Activated T-cell treated with anti-CD3 and anti-CD28 coated beads, Interleukin-2, amount 50 U/mL, for 72 hours (primary cell): ENCODE data around the gene REEP6. TPM values are rescaled to one million over a fixed set of nuclear protein-coding genes. Genes with fewer than 3 reads are reported as not detected.
"Not testable (repeated sequence)": the region's sequence is repeated elsewhere in the genome, so short reads cannot be mapped to it uniquely, and the experiment has no call there.

ENCODE experiments used
- ATAC-seq, 2 donors: fragments of 150-1000 bp; cut with Tn5 transposase; replicated peaks in 1 of 2; 2 replicates each; pipeline ENCODE4 v1.10.0; 2021; ENCODE audit warnings: moderate library complexity in 2 of 2, mild to moderate bottlenecking in 1 of 2
- DNase-seq, 2 donors: peaks; one replicate each; pipeline ENCODE4 v3.0.0; 2021 to 2022; ENCODE audit warnings: mixed read lengths in 1 of 2
- H3K27ac Mint-ChIP-seq: one replicate; pipeline ENCODE4 v1.8.0; 2022; ENCODE audit warnings: mild to moderate bottlenecking, moderate library complexity, mixed read lengths
- H3K27me3 Mint-ChIP-seq: one replicate; pipeline ENCODE4 v1.8.0; 2022; ENCODE audit warnings: low read depth, mixed read lengths
- H3K36me3 Mint-ChIP-seq, 2 donors: one replicate each; pipeline ENCODE4 v1.8.0; 2022; ENCODE audit warnings: mixed read lengths in 2 of 2, mild to moderate bottlenecking in 1 of 2; ENCODE audit not compliant: insufficient read depth in 2 of 2
- H3K4me1 Mint-ChIP-seq: one replicate; pipeline ENCODE4 v1.8.0; 2022; ENCODE audit warnings: low read depth, mixed read lengths
- H3K4me3 Mint-ChIP-seq, 2 donors: one replicate each; pipeline ENCODE4 v1.8.0; 2022; ENCODE audit warnings: mild to moderate bottlenecking in 2 of 2, mixed read lengths in 2 of 2, moderate library complexity in 2 of 2
- H3K9me3 Mint-ChIP-seq, 2 donors: one replicate each; pipeline ENCODE4 v1.8.0; 2022; ENCODE audit warnings: mixed read lengths in 2 of 2
- total RNA-seq, 2 donors: library from RNA; stranded (reverse); gene quantifications; one replicate each; pipeline ENCODE4 v1.2.3, GENCODE V29; 2022

The REEP6 gene
- total RNA-seq, 2 donors from 2014 or later, result 1.7 to 3.8 TPM

DNA sequence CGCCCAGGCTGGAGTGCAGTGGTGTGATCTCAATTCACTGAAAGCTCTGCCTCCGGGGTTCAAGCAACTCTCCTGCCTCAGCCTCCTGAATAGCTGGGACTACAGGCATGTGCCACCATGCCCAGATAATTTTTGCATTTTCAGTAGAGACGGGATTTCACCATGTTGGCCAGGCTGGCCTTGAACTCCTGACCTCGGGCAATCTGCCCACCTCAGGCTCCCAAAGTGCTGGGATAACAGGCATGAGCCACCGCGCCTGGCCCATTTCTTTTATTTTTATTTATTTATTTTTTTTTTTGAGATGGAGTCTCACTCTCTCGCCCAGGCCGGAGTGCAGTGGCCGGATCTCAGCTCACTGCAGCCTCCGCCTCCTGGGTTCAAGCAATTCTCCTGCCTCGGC lies 48.8 kb downstream of the REEP6 start:
- peaks cover 20% of the 10 kb centered on the region for H3K27me3 Mint-ChIP-seq
- not testable (repeated sequence) for ATAC-seq, H3K36me3 Mint-ChIP-seq

DNA sequence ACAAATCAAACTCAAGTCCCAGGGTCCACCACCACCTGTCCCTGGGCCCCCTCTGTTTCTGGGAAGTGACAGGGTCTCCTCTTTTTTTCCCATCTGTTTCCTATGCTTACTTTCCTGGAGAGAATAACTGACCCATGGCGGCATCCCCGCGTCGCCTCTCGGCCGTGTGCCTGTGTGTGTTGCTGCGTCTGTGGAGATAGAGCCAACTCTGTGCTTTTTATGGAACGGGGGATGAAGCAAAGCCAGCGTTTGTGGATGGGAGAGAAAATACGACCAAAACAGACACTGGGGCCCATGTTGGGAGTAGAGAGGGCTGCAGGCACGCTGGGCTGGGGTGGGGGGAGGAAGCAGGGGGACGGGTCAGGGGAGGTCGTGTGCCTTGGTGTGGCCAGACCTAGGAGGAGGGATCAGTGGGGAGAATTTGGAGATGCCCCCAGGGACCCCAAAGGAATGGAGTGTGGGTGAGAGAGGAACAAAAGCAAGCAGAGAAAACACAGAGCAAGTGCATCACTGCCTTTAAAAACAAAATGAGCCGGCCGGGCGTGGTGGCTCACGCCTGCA lies 49.5 kb downstream of the REEP6 start:
- no peak overlapping the region for H3K4me3 Mint-ChIP-seq
- H3K9me3 Mint-ChIP-seq, result no peaks in the 10 kb centered on the region
- ATAC-seq (no peak), DNase-seq (no peak)
- no peaks in the 10 kb centered on the region for H3K4me1 Mint-ChIP-seq
- H3K27me3 Mint-ChIP-seq, result peaks cover 20% of the 10 kb centered on the region
- H3K36me3 Mint-ChIP-seq, result no peaks in the 10 kb centered on the region
- no peak overlapping the region for H3K27ac Mint-ChIP-seq

More for the DNA sequence above, 48.8 kb downstream of the REEP6 start:
- not testable (repeated sequence) for H3K4me3 Mint-ChIP-seq, H3K4me1 Mint-ChIP-seq, H3K27ac Mint-ChIP-seq, DNase-seq, H3K9me3 Mint-ChIP-seq

Other genes starting within 250 kb of the REEP6 start
- 100 to 1,000 TPM; 169 to 201 TPM for gene ATP5F1D, start 249.4 kb upstream of the REEP6 start, total RNA-seq
- gene MIDN, start 242.6 kb upstream of the REEP6 start, total RNA-seq, result 10 to 100 TPM; 72.3 to 75.4 TPM
- gene CIRBP, start 221.8 kb upstream of the REEP6 start, total RNA-seq, result 100 to 1,000 TPM; 400 to 456 TPM
- gene FAM174C, start 215.7 kb upstream of the REEP6 start, total RNA-seq, result 10 to 100 TPM; 59.8 to 69.1 TPM
- not detected for gene EFNA2, start 205.3 kb upstream of the REEP6 start, total RNA-seq
- gene NDUFS7, start 107.3 kb upstream of the REEP6 start, total RNA-seq, result 100 to 1,000 TPM in 1 of 2 donors, 10 to 100 TPM in 1; 96.5 to 107 TPM
- gene GAMT, start 89.6 kb upstream of the REEP6 start, total RNA-seq, result 10 to 100 TPM; 13.6 to 17.7 TPM
- 100 to 1,000 TPM; 219 to 252 TPM for gene DAZAP1, start 83.6 kb upstream of the REEP6 start, total RNA-seq
- 1,000 to 10,000 TPM; 1,293 to 1,490 TPM for gene RPS15, start 52.8 kb upstream of the REEP6 start, total RNA-seq
- gene APC2, start 41.1 kb upstream of the REEP6 start, total RNA-seq, result under 1 TPM; 0.02 to 0.14 TPM
- gene C19orf25, start 12.0 kb upstream of the REEP6 start, total RNA-seq, result 10 to 100 TPM; 28.1 to 31.7 TPM
- 10 to 100 TPM; 13.3 to 16.6 TPM for gene PCSK4, start 831 bp upstream of the REEP6 start, total RNA-seq
- 1 to 10 TPM; 4.3 to 5.5 TPM for gene ADAMTSL5, start 21.8 kb downstream of the REEP6 start, total RNA-seq
- gene PLK5, start 32.9 kb downstream of the REEP6 start, total RNA-seq, result not detected
- 1 to 10 TPM; 6.4 to 6.8 TPM for gene MEX3D, start 77.1 kb downstream of the REEP6 start, total RNA-seq
- 10 to 100 TPM; 71.2 to 77.9 TPM for gene MBD3, start 101.7 kb downstream of the REEP6 start, total RNA-seq
- 100 to 1,000 TPM; 103 to 113 TPM for gene UQCR11, start 114.3 kb downstream of the REEP6 start, total RNA-seq
- gene TCF3, start 161.4 kb downstream of the REEP6 start, total RNA-seq, result 100 to 1,000 TPM; 112 to 126 TPM